K562 (cell line): ENCODE data around the gene BGN. TPM values are rescaled to one million over a fixed set of nuclear protein-coding genes. Genes with fewer than 3 reads are reported as not detected.

Experiments used
- ATAC-seq: fragments of 200-7000 bp; cut with Tn5 transposase; 3 replicates; pipeline ENCODE4 v1.9.1; 2020; ENCODE audit warnings: moderate library complexity
- BruUV-seq: library from RNA; stranded (reverse); fragments of 400-500 nt; replicated peaks from 2 replicates; lab custom pipeline; 2021; lab: Mats Ljungman, UMichigan
- CTCF ChIA-PET: fragments of 300-600 bp; formaldehyde crosslinking; extraction: SDS; loops from one replicate; lab custom pipeline; 2021; ENCODE audit warnings: low intra/inter-chr PET ratio; lab: Yijun Ruan, JAX
- POLR2A ChIA-PET: fragments of 300-600, 350-650 bp; sonication (Branson Sonifier 250); formaldehyde crosslinking; extraction: SDS; loops from one replicate; lab custom pipeline; 2021; ENCODE audit warnings: antibody characterized with exemption, inconsistent platforms; lab: Yijun Ruan, JAX
- DNase-seq, 4 experiments: peaks; one replicate each; pipeline versions ENCODE4 v3.0.0 to v3.0.0-alpha.2; 2011 to 2018; ENCODE audit warnings: low spot score in 3 of 4, mixed read lengths in 3 of 4; ENCODE audit errors: extremely low read depth in 1 of 4
- FAIRE-seq: peaks from 2 replicates; lab custom pipeline; 2011; peaks lifted over from hg19 to GRCh38; lab: Jason Lieb, UNC
- H2AFZ ChIP-seq: 2 replicates; pipeline ENCODE4 v1.6.0; 2011; ENCODE audit warnings: low read depth, low read length, control low read depth, inconsistent platforms
- H3K27ac ChIP-seq: fragments of 200-600 bp; 3 replicates; pipeline ENCODE4 v1.8.0; 2011; ENCODE audit warnings: low read depth, mild to moderate bottlenecking, control low read depth, inconsistent platforms, low read length, moderate library complexity, mixed read lengths; ENCODE audit errors: extremely low read depth
- H3K27me3 ChIP-seq, 2 experiments: fragments of 300-600 bp in 1 of 2; 2 replicates in 1 of 2; 3 replicates in 1 of 2; pipeline versions ENCODE4 v1.6.0 to v1.8.0; 2011; ENCODE audit warnings: inconsistent platforms in 2 of 2, low read length in 2 of 2, mild to moderate bottlenecking in 1 of 2, mixed read lengths in 1 of 2, moderate library complexity in 1 of 2; ENCODE audit not compliant: control insufficient read depth in 2 of 2, insufficient read depth in 2 of 2
- H3K36me3 ChIP-seq: fragments of 300-600 bp; 3 replicates; pipeline ENCODE4 v1.8.0; 2011; ENCODE audit warnings: mild to moderate bottlenecking, low read length, inconsistent platforms; ENCODE audit not compliant: control insufficient read depth, insufficient read depth
- H3K4me1 ChIP-seq, 2 experiments: fragments of 200-600 bp in 1 of 2; replicated peaks in 1 of 2; 2 replicates in 1 of 2; 3 replicates in 1 of 2; pipeline versions ENCODE4 v1.5.1 to v1.8.0; 2011; ENCODE audit warnings: inconsistent platforms in 2 of 2, low read length in 2 of 2, mild to moderate bottlenecking in 1 of 2, mixed read lengths in 1 of 2, moderate library complexity in 1 of 2; ENCODE audit not compliant: control insufficient read depth in 2 of 2, insufficient read depth in 2 of 2
- H3K4me2 ChIP-seq: 2 replicates; pipeline ENCODE4 v1.6.1; 2011; ENCODE audit warnings: low read length, control low read depth, inconsistent platforms, mixed read lengths; ENCODE audit not compliant: insufficient read depth
- H3K4me3 ChIP-seq: fragments of 200-600 bp; sonication (generic), shearing (Covaris generic); 2 replicates; pipeline ENCODE4 v1.5.1; 2016; ENCODE audit warnings: control low read depth, inconsistent platforms
- H3K79me2 ChIP-seq: fragments of 200-600 bp; 3 replicates; pipeline ENCODE4 v1.8.0; 2011; ENCODE audit warnings: low read length, inconsistent platforms; ENCODE audit not compliant: control insufficient read depth, insufficient read depth
- H3K9ac ChIP-seq, 2 experiments: 2 replicates each; pipeline versions ENCODE4 v1.6.0 to v1.6.1; 2011; ENCODE audit warnings: low read depth in 2 of 2, low read length in 2 of 2, control low read depth in 1 of 2, inconsistent platforms in 1 of 2, mild to moderate bottlenecking in 1 of 2, mixed read lengths in 1 of 2; ENCODE audit not compliant: insufficient read depth in 1 of 2
- H3K9me1 ChIP-seq: one replicate; pipeline ENCODE4 v1.6.0; 2011; ENCODE audit warnings: inconsistent platforms, mild to moderate bottlenecking, low read length, moderate library complexity; ENCODE audit not compliant: control insufficient read depth, insufficient read depth
- H3K9me3 ChIP-seq: replicated peaks from 2 replicates; pipeline ENCODE4 v1.5.1; 2011; ENCODE audit warnings: low read depth, low read length, inconsistent platforms; ENCODE audit not compliant: control insufficient read depth, insufficient read depth
- H4K20me1 ChIP-seq: replicated peaks from 2 replicates; pipeline ENCODE4 v1.6.1; 2011; ENCODE audit warnings: low read length, inconsistent platforms, mixed read lengths; ENCODE audit not compliant: control insufficient read depth, insufficient read depth
- ARNT ChIP-seq, 2 experiments: fragments of 450-650 bp; IDR thresholded peaks; 2 replicates each; pipeline ENCODE4 v1.6.1; 2016; ENCODE audit warnings: mild to moderate bottlenecking in 1 of 2
- DPF2 ChIP-seq: fragments of 450-650 bp; IDR thresholded peaks from 2 replicates; pipeline ENCODE4 v1.6.1; 2016
- HDAC3 ChIP-seq: fragments of 450-650 bp; IDR thresholded peaks from 2 replicates; pipeline ENCODE4 v1.6.1; 2018; ENCODE audit warnings: borderline replicate concordance, mild to moderate bottlenecking, moderate library complexity; ENCODE audit not compliant: partially characterized antibody
- NUFIP1 ChIP-seq: fragments of 450-650 bp; IDR thresholded peaks from 2 replicates; pipeline ENCODE4 v1.6.1; 2018; ENCODE audit not compliant: partially characterized antibody
- RBM39 ChIP-seq: fragments of 200-400 bp; formaldehyde crosslinking; optimal IDR thresholded peaks from 2 replicates; pipeline ENCODE3; 2018; ENCODE audit warnings: low read depth, low read length
- TOE1 ChIP-seq, 2 experiments: fragments of 450-650 bp in 1 of 2; sonication (generic) in 1 of 2; formaldehyde crosslinking in 1 of 2; IDR thresholded peaks; 2 replicates each; pipeline versions ENCODE4 v1.7.1 to v1.8.0; 2016 to 2022; ENCODE audit warnings: borderline replicate concordance in 2 of 2, mild to moderate bottlenecking in 2 of 2, antibody characterized with exemption in 1 of 2, inconsistent platforms in 1 of 2, low read depth in 1 of 2, missing genetic modification reagents in 1 of 2, moderate library complexity in 1 of 2
- ZNF79 ChIP-seq: fragments of 250-450 bp; sonication (Bioruptor Pico); IDR thresholded peaks from 2 replicates; pipeline ENCODE4 v1.4.0; 2020; ENCODE audit warnings: low read depth, mild to moderate bottlenecking, moderate library complexity
- WGBS: fragments of 100-300 bp; shearing (Covaris generic); methylation state at CpG from one replicate; pipeline ENCODE4 v1.1.6; 2016; ENCODE audit warnings: low coverage, mixed read lengths; ENCODE audit not compliant: insufficient coverage; ENCODE audit errors: missing lambda C conversion rate; 5-methylcytosine and 5-hydroxymethylcytosine counted together
- in situ Hi-C: fragments of 300-500 bp; cut with MboI; formaldehyde crosslinking; loops from 4 replicates; pipeline ENCODE4 v1.15.0; 2018; ENCODE audit warnings: inconsistent platforms, mixed read lengths
- intact Hi-C: fragments of 100-400 bp; cut with micrococcal nuclease; formaldehyde crosslinking; loops from 2 replicates; pipeline ENCODE4 v1.14.2; 2022
- polyA plus RNA-seq, 8 experiments: library from polyadenylated mRNA; depleted of rRNA in 4 of 8; stranded (reverse) in 5 of 8; unstranded in 3 of 8; fragments of >200 nt; fragmentation: Nextera tagmentation in 2 of 8; fragmentation: Illumina TruSeq in 1 of 8; extraction: Ambion mirVana in 2 of 8; extraction: Trizol in 1 of 8; gene quantifications; 2 replicates each; pipeline versions ENCODE4 v1.2.1 to v1.2.3, GENCODE V29; 2011 to 2014; ENCODE audit warnings: inconsistent platforms in 1 of 8, missing spikeins in 1 of 8
- total RNA-seq, 7 experiments: library from RNA; depleted of rRNA in 6 of 7; stranded (reverse); fragments of >200 nt in 6 of 7; fragmentation: Illumina TruSeq in 2 of 7; extraction: Trizol in 2 of 7; gene quantifications; 2 replicates each; pipeline versions ENCODE4 v1.2.1 to v1.2.3, GENCODE V29; 2011 to 2021; ENCODE audit warnings: low replicate concordance in 1 of 7
- TF ChIP-seq, protein P1 (sequence below): IDR thresholded peaks from 2 replicates; pipeline ENCODE4 v1.6.1; 2016; ENCODE audit warnings: missing genetic modification characterization, missing compliant biosample characterization
- TF ChIP-seq, protein P2 (sequence below), 2 experiments: fragments of 450-650 bp in 1 of 2; sonication (generic) in 1 of 2; formaldehyde crosslinking in 1 of 2; IDR thresholded peaks in 1 of 2; conservative IDR thresholded peaks in 1 of 2; 2 replicates each; pipeline versions ENCODE4 v1.6.1 to v1.8.1; 2016 to 2023; ENCODE audit warnings: mild to moderate bottlenecking in 2 of 2, moderate library complexity in 2 of 2, inconsistent platforms in 1 of 2, missing genetic modification reagents in 1 of 2

BGN gene
- total and polyA plus RNA-seq, 9 of the 15 experiments (the other 6 are each of a cell fraction or from before 2014, with no cell fraction given): 0.11 TPM; not detected in 8

- Histone ChIP-seq H3K27ac (no peak overlapping the region), H3K79me2 (no peaks in the 10 kb centered on the region), H4K20me1 (no peaks in the 10 kb centered on the region), H3K4me3 (no peak overlapping the region), H3K36me3 (no peaks in the 10 kb centered on the region), H3K9me1 (no peaks in the 10 kb centered on the region), H3K4me1 (peaks cover 4 to 50% of the 10 kb centered on the region in 2 experiments; a peak in 4 of 5 replicates), H3K27me3 (no peaks in the 10 kb centered on the region), H3K4me2 (no peak overlapping the region), H2AFZ (no peak overlapping the region), H3K9me3 (no peaks in the 10 kb centered on the region), H3K9ac (peak overlapping the region in 1 of 2 experiments; percentile 17; a peak in 1 of 4 replicates)
- ChIA-PET CTCF (no interaction called here), POLR2A (interaction anchor here (0.6 to 0.7 kb wide), 2 partner anchors 10 to 13 kb away, joined by 3 read pairs; no protein-coding TSS in a partner anchor)
- DNase-seq: no peak
- in situ Hi-C loops (no loop called here), intact Hi-C loops (no loop called here)
- no TSS peak for BruUV-seq
- FAIRE-seq: no peak
- ATAC-seq: no peak
- no peak for TF ChIP-seq RBM39
- TF ChIP-seq ARNT (IDR thresholded peaks at IDR 0.05): no peak
- no peak for TF ChIP-seq HDAC3
- TF ChIP-seq, protein P1, sequence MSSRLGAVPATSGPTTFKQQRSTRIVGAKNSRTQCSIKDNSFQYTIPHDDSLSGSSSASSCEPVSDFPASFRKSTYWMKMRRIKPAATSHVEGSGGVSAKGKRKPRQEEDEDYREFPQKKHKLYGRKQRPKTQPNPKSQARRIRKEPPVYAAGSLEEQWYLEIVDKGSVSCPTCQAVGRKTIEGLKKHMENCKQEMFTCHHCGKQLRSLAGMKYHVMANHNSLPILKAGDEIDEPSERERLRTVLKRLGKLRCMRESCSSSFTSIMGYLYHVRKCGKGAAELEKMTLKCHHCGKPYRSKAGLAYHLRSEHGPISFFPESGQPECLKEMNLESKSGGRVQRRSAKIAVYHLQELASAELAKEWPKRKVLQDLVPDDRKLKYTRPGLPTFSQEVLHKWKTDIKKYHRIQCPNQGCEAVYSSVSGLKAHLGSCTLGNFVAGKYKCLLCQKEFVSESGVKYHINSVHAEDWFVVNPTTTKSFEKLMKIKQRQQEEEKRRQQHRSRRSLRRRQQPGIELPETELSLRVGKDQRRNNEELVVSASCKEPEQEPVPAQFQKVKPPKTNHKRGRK: no peak
- TF ChIP-seq, protein P2, sequence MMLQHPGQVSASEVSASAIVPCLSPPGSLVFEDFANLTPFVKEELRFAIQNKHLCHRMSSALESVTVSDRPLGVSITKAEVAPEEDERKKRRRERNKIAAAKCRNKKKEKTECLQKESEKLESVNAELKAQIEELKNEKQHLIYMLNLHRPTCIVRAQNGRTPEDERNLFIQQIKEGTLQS (IDR thresholded peaks at IDR 0.05): no peak
- TF ChIP-seq, protein P2 (CRISPR knock-in tag; conservative IDR thresholded peaks at IDR 0.05): no peak
- no peak for TF ChIP-seq NUFIP1
- no peak for TF ChIP-seq TOE1 (IDR thresholded peaks at IDR 0.05; ENCODE audit: borderline replicate concordance)
- TF ChIP-seq TOE1 (CRISPR knock-in tag; IDR thresholded peaks at IDR 0.05; ENCODE audit: borderline replicate concordance, low read depth): no peak
- no peak for TF ChIP-seq DPF2
- TF ChIP-seq ZNF79 (CRISPR knock-in tag): no peak
- WGBS: 6% methylated on average over 4 of the region's 11 CpGs
Observed at GRCh38 chrX:153477364-153477857, 17.4 kb upstream of the BGN start.
